Endothelial cell (in vitro differentiated cells): ENCODE data around the gene SLC35C1. TPM values are rescaled to one million over a fixed set of nuclear protein-coding genes. Genes with fewer than 3 reads are reported as not detected.

Source experiments
- DNase-seq: peaks from one replicate; pipeline ENCODE4 v3.0.0; 2021; ENCODE audit warnings: low spot score
- H3K27ac Mint-ChIP-seq: one replicate; pipeline ENCODE4 v1.8.0; 2021; ENCODE audit warnings: mixed read lengths, inconsistent platforms; ENCODE audit not compliant: unreplicated experiment
- H3K27me3 Mint-ChIP-seq: one replicate; pipeline ENCODE4 v1.8.0; 2021; ENCODE audit warnings: mild to moderate bottlenecking, moderate library complexity, mixed read lengths, inconsistent platforms; ENCODE audit not compliant: unreplicated experiment
- H3K36me3 Mint-ChIP-seq: one replicate; pipeline ENCODE4 v1.8.0; 2021; ENCODE audit warnings: mild to moderate bottlenecking, low read depth, mixed read lengths, inconsistent platforms; ENCODE audit not compliant: unreplicated experiment
- H3K4me1 Mint-ChIP-seq: one replicate; pipeline ENCODE4 v1.8.0; 2021; ENCODE audit warnings: mild to moderate bottlenecking, mixed read lengths, inconsistent platforms; ENCODE audit not compliant: unreplicated experiment
- H3K4me3 Mint-ChIP-seq: one replicate; pipeline ENCODE4 v1.8.0; 2021; ENCODE audit warnings: mild to moderate bottlenecking, mixed read lengths, inconsistent platforms; ENCODE audit not compliant: unreplicated experiment
- H3K9me3 Mint-ChIP-seq: one replicate; pipeline ENCODE4 v1.8.0; 2021; ENCODE audit warnings: mixed read lengths, inconsistent platforms; ENCODE audit not compliant: unreplicated experiment
- CTCF ChIP-seq: fragments of 200-600 bp; sonication (generic); IDR thresholded peaks from one replicate; pipeline ENCODE4 v1.5.0; 2021; ENCODE audit warnings: antibody characterized with exemption; ENCODE audit not compliant: unreplicated experiment
- total RNA-seq: library from RNA; stranded (reverse); fragmentation: NEBNext Ultra II Directional; extraction: Animal tissue kit (Norgen Biotek cat#: 25700); gene quantifications from one replicate; pipeline ENCODE4 v1.2.1, GENCODE V29; 2021; ENCODE audit not compliant: unreplicated experiment

Gene SLC35C1
- total RNA-seq, 1 donor from 2014 or later: 13.9 TPM

- no peak overlapping the region for H3K4me3 Mint-ChIP-seq
- no peak overlapping the region for H3K27ac Mint-ChIP-seq
- peaks cover 9% of the 10 kb centered on the region for H3K4me1 Mint-ChIP-seq
- peaks cover 41% of the 10 kb centered on the region for H3K36me3 Mint-ChIP-seq
- no peaks in the 10 kb centered on the region for H3K9me3 Mint-ChIP-seq
- DNase-seq: no peak
- no peak for TF ChIP-seq CTCF
- peaks cover 2% of the 10 kb centered on the region for H3K27me3 Mint-ChIP-seq
Observed at GRCh38 chr11:45860348-45860747, 55.4 kb downstream of the SLC35C1 start.

- Mint-ChIP-seq H3K4me3 (no peak overlapping the region), H3K9me3 (no peaks in the 10 kb centered on the region), H3K27ac (no peak overlapping the region), H3K36me3 (peaks cover 44% of the 10 kb centered on the region), H3K4me1 (peaks cover 9% of the 10 kb centered on the region), H3K27me3 (peaks cover 3% of the 10 kb centered on the region)
- no peak for DNase-seq
- TF ChIP-seq CTCF: no peak
Observed at GRCh38 chr11:45860764-45861510, 56.0 kb downstream of the SLC35C1 start.

Other genes with a start within 250 kb of the SLC35C1 start
- gene CHST1, start 139.5 kb upstream of the SLC35C1 start, total RNA-seq: 275 TPM
- 23.8 TPM for gene CRY2, start 42.3 kb downstream of the SLC35C1 start, total RNA-seq
- 3.7 TPM for gene MAPK8IP1, start 80.5 kb downstream of the SLC35C1 start, total RNA-seq
- 1.1 TPM for gene FREY1, start 102.1 kb downstream of the SLC35C1 start, total RNA-seq
- gene PEX16, start 112.7 kb downstream of the SLC35C1 start, total RNA-seq: 28.1 TPM
- gene LARGE2, start 117.5 kb downstream of the SLC35C1 start, total RNA-seq: 0.95 TPM